ENCODE results near the gene FAM168A.

The FAM168A gene

GRCh38 chr11:73554671-73555320, 43.1 kb downstream of the FAM168A start:
- no peak for DNase-seq

GRCh38 chr11:73553266-73553665, 44.6 kb downstream of the FAM168A start:
- no peak for DNase-seq

GRCh38 chr11:73551677-73552076, 46.2 kb downstream of the FAM168A start:
- no peak for DNase-seq

- no peak for DNase-seq
These were observed 48.5 kb downstream of the FAM168A start for GRCh38 chr11:73549376-73549775.

GRCh38 chr11:73547706-73548595, 50.0 kb downstream of the FAM168A start:
- DNase-seq, result no peak

GRCh38 chr11:73542175-73542574, 55.7 kb downstream of the FAM168A start:
- no peak for DNase-seq

- no peak for DNase-seq
These were observed 58.3 kb downstream of the FAM168A start for GRCh38 chr11:73539506-73540084.

GRCh38 chr11:73538381-73538872, 59.5 kb downstream of the FAM168A start:
- no peak for DNase-seq

GRCh38 chr11:73537969-73538368, 59.9 kb downstream of the FAM168A start:
- DNase-seq, result no peak

- no peak for DNase-seq
These were observed 61.0 kb downstream of the FAM168A start for GRCh38 chr11:73536961-73537360.

- no peak for DNase-seq
These were observed 65.6 kb downstream of the FAM168A start for GRCh38 chr11:73532310-73532709.

GRCh38 chr11:73531386-73531785, 66.5 kb downstream of the FAM168A start:
- DNase-seq, result no peak

- DNase-seq, result no peak
These were observed 67.8 kb downstream of the FAM168A start for GRCh38 chr11:73530109-73530508.

- DNase-seq, result no peak
These were observed 68.7 kb downstream of the FAM168A start for GRCh38 chr11:73529204-73529530.

- DNase-seq, result no peak
These were observed 69.3 kb downstream of the FAM168A start for GRCh38 chr11:73528483-73529203.

GRCh38 chr11:73528013-73528412, 69.9 kb downstream of the FAM168A start:
- DNase-seq, result no peak

GRCh38 chr11:73525611-73526010, 72.3 kb downstream of the FAM168A start:
- no peak for DNase-seq

- no peak for DNase-seq
These were observed 73.1 kb downstream of the FAM168A start for GRCh38 chr11:73524774-73525173.

- DNase-seq, result no peak
These were observed 76.3 kb downstream of the FAM168A start for GRCh38 chr11:73521621-73522020.

GRCh38 chr11:73520353-73521061, 77.4 kb downstream of the FAM168A start:
- DNase-seq, result no peak

- DNase-seq, result no peak
These were observed 78.6 kb downstream of the FAM168A start for GRCh38 chr11:73519266-73519665.

- no peak for DNase-seq
These were observed 79.7 kb downstream of the FAM168A start for GRCh38 chr11:73518195-73518594.

- no peak for DNase-seq
These were observed 81.8 kb downstream of the FAM168A start for GRCh38 chr11:73516080-73516479.
